ENCODE results near the gene PTGDR2. TPM values are rescaled to one million over a fixed set of nuclear protein-coding genes. Genes with fewer than 3 reads are reported as not detected.

PTGDR2 gene
- total and polyA plus RNA-seq, 2 donors (not counting 1 experiment from before 2014, with no cell fraction given), result 0.33 to 2.4 TPM

DNA sequence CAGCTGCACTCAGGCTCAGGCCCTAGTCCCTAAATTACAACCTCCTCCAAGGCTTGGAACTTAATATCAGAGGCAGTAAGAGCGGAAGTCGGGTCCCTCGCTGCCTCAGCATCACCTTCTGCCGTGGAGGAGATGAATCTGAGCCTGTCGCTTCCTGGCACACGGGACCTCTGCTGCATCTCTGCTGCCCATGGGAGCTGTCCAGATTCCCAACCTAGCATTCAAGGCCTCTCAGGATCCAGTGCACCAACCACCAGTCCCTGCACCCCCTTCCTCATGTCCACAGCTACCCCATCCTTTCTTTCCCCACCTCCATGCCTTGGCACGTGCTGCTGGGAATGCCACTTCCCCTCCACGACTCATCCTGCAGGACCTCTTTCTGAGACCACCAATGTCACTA lies 2.5 kb upstream of the PTGDR2 start:
- no peak overlapping the region for H3K4me3 ChIP-seq (replicated peaks in 1 of 4; ENCODE audit: control extremely low read depth in 1 of 4, insufficient read depth in 1 of 4, low read depth in 3 of 4, low read length in 4 of 4)
- TF ChIP-seq, protein P1, sequence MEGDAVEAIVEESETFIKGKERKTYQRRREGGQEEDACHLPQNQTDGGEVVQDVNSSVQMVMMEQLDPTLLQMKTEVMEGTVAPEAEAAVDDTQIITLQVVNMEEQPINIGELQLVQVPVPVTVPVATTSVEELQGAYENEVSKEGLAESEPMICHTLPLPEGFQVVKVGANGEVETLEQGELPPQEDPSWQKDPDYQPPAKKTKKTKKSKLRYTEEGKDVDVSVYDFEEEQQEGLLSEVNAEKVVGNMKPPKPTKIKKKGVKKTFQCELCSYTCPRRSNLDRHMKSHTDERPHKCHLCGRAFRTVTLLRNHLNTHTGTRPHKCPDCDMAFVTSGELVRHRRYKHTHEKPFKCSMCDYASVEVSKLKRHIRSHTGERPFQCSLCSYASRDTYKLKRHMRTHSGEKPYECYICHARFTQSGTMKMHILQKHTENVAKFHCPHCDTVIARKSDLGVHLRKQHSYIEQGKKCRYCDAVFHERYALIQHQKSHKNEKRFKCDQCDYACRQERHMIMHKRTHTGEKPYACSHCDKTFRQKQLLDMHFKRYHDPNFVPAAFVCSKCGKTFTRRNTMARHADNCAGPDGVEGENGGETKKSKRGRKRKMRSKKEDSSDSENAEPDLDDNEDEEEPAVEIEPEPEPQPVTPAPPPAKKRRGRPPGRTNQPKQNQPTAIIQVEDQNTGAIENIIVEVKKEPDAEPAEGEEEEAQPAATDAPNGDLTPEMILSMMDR (conservative IDR thresholded peaks at IDR 0.05 in 1 of 2, IDR thresholded peaks at IDR 0.05 in 1 of 2; ENCODE audit: low read depth in 1 of 2, low read length in 2 of 2), result no peak
- TF ChIP-seq EZH2 (IDR thresholded peaks at IDR 0.05; ENCODE audit: low read length, missing control alignments), result no peak
- H3K9ac ChIP-seq (ENCODE audit: insufficient read depth, low read length), result no peak overlapping the region
- H3K79me2 ChIP-seq (ENCODE audit: control insufficient read depth, insufficient read depth, low read length), result no peaks in the 10 kb centered on the region
- H3K27me3 ChIP-seq (ENCODE audit: control insufficient read depth, insufficient read depth, low read length), result peaks cover 2% of the 10 kb centered on the region
- H2AFZ ChIP-seq (ENCODE audit: low read length), result no peak overlapping the region
- H3K27ac ChIP-seq (ENCODE audit: insufficient read depth, low read length), result no peak overlapping the region
- H3K36me3 ChIP-seq (ENCODE audit: control insufficient read depth, insufficient read depth, low read length), result no peaks in the 10 kb centered on the region
- no peak overlapping the region for H3K4me2 ChIP-seq (ENCODE audit: extremely low read depth, insufficient read depth, low read length)
- H4K20me1 ChIP-seq (ENCODE audit: control insufficient read depth, extremely low read depth, insufficient read depth, low read length), result no peaks in the 10 kb centered on the region
- no peaks in the 10 kb centered on the region for H3K9me3 ChIP-seq (ENCODE audit: control insufficient read depth, insufficient read depth, low read depth, low read length)
- no peak for DNase-seq (ENCODE audit: low read depth in 2 of 2)
- no peaks in the 10 kb centered on the region for H3K4me1 ChIP-seq (ENCODE audit: control insufficient read depth, extremely low read depth, insufficient read depth, low read length)

DNA sequence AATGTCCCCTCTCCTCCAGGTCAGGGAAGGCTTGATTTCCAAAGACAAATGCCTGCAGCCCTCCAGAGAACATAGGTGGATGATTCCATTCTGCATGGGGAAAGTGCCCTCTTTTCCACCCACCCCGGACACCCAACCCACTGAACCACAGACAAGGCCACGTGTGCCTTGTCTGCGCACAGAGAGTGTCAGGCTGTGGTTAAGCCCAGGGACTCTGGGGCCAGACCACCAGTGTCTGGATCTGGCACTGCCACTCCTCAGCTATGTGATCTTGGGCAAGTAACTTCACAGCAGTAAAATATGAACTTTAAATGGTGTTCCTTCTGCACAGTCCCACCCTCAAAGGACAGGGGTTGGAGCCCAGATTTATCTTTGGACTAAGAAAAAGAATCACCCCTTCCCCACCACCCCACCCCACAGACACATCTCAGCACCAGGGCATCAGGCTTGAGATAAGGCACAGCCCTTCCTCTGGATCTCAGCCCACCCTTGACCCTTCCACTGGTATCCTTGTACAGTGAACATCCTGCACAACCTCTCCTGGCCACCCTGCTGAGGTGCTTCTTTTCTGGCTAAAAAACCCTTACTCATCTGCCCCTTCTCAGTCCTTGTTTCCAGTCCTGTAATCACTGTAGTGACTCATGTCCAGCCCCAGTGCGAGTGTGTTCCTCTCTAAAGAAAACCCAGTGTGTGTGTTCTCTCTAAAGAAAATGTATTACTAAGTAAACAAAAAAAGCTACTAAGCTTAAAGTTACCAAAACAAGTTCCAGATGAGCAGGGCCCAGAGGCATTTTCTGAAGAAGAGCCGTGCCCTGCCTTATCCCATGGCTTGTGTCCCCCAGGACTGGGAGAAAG lies 1.9 kb upstream of the PTGDR2 start:
- Histone ChIP-seq H3K4me3 (replicated peaks in 1 of 4; ENCODE audit: control extremely low read depth in 1 of 4, insufficient read depth in 1 of 4, low read depth in 3 of 4, low read length in 4 of 4) (no peak overlapping the region), H3K27ac (ENCODE audit: insufficient read depth, low read length) (no peak overlapping the region), H3K4me1 (ENCODE audit: control insufficient read depth, extremely low read depth, insufficient read depth, low read length) (no peaks in the 10 kb centered on the region), H3K9me3 (ENCODE audit: control insufficient read depth, insufficient read depth, low read depth, low read length) (no peaks in the 10 kb centered on the region), H3K79me2 (ENCODE audit: control insufficient read depth, insufficient read depth, low read length) (no peaks in the 10 kb centered on the region), H4K20me1 (ENCODE audit: control insufficient read depth, extremely low read depth, insufficient read depth, low read length) (no peaks in the 10 kb centered on the region), H3K9ac (ENCODE audit: insufficient read depth, low read length) (no peak overlapping the region), H3K27me3 (ENCODE audit: control insufficient read depth, insufficient read depth, low read length) (peaks cover 2% of the 10 kb centered on the region), H2AFZ (ENCODE audit: low read length) (no peak overlapping the region), H3K36me3 (ENCODE audit: control insufficient read depth, insufficient read depth, low read length) (no peaks in the 10 kb centered on the region), H3K4me2 (ENCODE audit: extremely low read depth, insufficient read depth, low read length) (no peak overlapping the region)
- TF ChIP-seq, protein P1 (conservative IDR thresholded peaks at IDR 0.05 in 1 of 2, IDR thresholded peaks at IDR 0.05 in 1 of 2; ENCODE audit: low read depth in 1 of 2, low read length in 2 of 2), result no peak
- TF ChIP-seq EZH2 (IDR thresholded peaks at IDR 0.05; ENCODE audit: low read length, missing control alignments), result no peak
- DNase-seq (ENCODE audit: low read depth in 2 of 2), result no peak

DNA sequence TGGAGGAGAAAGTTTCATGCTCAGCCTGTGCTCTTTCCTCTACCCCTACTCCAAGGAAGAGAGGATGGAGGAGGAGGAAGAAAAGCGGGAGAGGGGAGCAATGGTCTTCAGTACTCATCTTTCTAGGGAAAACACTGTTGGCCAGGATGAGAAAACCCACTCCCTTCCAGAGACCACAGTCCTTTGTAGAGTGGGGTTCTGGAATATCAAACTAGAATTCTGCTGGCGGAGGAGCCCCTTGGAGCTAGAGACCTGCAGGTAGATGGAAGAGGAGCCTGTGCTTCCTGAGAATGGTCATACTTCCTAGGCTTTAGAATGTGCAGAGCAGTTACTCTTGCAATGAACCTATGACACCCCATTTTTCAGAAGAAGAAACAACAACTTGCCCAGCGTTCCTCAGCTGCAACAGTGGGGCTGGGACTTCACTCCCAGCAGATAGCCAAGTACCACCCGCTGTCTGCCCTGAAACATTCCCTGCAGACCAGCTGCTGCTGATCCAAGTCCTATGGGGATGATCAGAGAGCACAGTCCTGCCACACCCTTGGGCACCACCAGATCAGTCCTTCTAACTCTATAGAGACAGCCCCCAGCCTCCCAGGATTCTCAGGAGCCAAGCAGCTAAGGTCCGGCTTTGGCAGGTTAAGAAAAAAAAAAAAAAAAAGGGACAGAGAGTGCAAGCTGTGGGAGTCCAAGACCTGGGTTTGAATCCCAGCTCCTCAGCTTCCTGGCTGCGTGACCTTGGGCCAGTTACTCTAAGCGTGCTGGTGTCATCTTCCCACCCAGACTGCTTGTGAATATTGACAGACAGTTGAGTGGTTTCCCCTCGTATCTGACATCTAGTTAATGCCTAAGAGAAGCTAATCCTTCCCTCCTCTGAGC lies 664 bp downstream of the PTGDR2 start:
- Histone ChIP-seq H3K4me1 (ENCODE audit: control insufficient read depth, extremely low read depth, insufficient read depth, low read length) (no peaks in the 10 kb centered on the region), H4K20me1 (ENCODE audit: control insufficient read depth, extremely low read depth, insufficient read depth, low read length) (no peaks in the 10 kb centered on the region), H3K9ac (ENCODE audit: insufficient read depth, low read length) (no peak overlapping the region), H3K9me3 (ENCODE audit: control insufficient read depth, insufficient read depth, low read depth, low read length) (no peaks in the 10 kb centered on the region), H3K27me3 (ENCODE audit: control insufficient read depth, insufficient read depth, low read length) (no peaks in the 10 kb centered on the region), H3K27ac (ENCODE audit: insufficient read depth, low read length) (no peak overlapping the region), H2AFZ (ENCODE audit: low read length) (no peak overlapping the region), H3K4me2 (ENCODE audit: extremely low read depth, insufficient read depth, low read length) (no peak overlapping the region), H3K4me3 (replicated peaks in 1 of 4; ENCODE audit: control extremely low read depth in 1 of 4, insufficient read depth in 1 of 4, low read depth in 3 of 4, low read length in 4 of 4) (peak overlapping the region in 2 of 4 experiments; percentile 10 to 17), H3K36me3 (ENCODE audit: control insufficient read depth, insufficient read depth, low read length) (peaks cover 8% of the 10 kb centered on the region), H3K79me2 (ENCODE audit: control insufficient read depth, insufficient read depth, low read length) (no peaks in the 10 kb centered on the region)
- TF ChIP-seq, protein P1 (conservative IDR thresholded peaks at IDR 0.05 in 1 of 2, IDR thresholded peaks at IDR 0.05 in 1 of 2; ENCODE audit: low read depth in 1 of 2, low read length in 2 of 2), result no peak
- no peak for TF ChIP-seq EZH2 (IDR thresholded peaks at IDR 0.05; ENCODE audit: low read length, missing control alignments)
- no peak for DNase-seq (ENCODE audit: low read depth in 2 of 2)

Data from fibroblast of lung (primary cell).